AG08396 (cell line): ENCODE data around the gene TARBP2.
A peak's percentile ranks its signal among the peaks of the same experiment; 100 is the strongest.

Source experiments
- DNase-seq: peaks from one replicate; pipeline ENCODE4 v3.0.0; 2012; ENCODE audit warnings: low spot score, mixed read lengths

The TARBP2 gene

DNA sequence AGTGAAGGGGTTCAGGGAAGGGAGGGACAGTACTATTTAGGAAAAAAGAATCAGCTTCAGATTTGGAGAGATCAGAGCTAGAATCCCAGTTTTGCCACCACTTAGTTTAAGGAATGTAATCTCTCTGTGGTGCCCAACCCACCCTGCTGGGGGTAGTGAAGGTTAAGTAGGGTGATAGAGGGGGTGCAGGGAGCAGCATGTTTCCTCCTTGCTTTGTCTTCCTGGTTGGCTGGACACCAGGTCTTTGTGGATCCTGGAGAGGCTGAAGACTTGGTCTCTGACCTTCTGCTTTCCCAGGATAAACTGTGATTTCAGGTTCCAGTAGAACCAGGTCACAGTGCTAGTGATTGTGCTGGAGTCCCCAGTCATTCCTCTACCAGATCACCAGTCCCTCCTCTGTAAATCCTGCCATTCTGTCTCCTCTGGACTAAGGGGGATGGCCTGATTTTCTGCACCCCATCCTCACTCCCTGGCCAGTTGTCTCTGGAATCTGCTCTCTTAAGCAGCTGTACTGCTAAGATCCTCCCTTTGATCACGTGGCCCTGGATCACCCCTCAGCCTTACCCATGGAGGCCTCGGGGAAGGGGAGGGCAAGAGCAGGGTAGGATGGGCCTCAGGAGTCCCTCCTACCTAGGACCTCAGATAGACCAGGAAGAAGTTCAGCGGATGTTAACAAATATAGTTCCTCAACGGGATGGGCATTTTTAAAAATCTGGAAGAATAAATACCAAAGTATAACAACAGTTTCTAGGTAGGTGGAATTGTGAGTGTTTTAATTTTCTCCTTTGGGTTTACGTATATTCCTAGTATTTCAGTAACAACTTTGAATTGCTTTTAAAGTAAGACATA is 5.0 kb upstream of the TARBP2 start:
- DNase-seq, result peak; percentile 39

DNA sequence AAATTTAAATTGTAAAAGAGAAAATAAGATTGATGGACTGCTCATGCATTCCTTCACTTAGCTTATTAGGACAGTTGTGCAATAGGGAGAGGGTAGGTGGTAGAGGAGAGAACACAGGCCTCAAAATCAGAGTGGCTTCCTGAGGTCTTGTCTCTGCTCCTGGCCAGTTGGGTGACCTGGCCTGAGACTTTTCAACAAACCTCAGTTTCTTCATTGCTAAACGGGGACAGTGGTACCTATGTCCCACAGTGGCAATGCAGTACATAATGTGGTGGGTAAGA is 4.4 kb upstream of the TARBP2 start:
- no peak for DNase-seq

DNA sequence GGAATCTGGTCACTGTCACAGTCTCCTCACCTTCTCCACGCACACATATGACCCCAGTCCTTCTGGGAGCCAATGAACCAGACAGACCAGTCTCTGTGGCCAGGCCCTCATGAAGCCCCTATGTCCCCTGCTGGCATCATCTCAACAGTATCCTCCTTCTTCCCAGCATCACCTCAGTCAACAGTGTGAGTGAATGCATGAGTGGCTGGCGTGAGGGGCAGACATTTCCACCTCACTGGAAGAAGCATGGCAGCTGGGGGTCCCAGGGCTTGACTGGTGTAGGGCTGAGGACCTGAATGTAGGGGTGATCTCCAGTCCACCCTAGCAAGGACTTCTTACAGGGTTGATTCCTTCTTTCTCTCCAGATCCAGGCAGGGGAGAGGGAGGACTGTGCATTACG is 3.6 kb upstream of the TARBP2 start:
- DNase-seq, result no peak

DNA sequence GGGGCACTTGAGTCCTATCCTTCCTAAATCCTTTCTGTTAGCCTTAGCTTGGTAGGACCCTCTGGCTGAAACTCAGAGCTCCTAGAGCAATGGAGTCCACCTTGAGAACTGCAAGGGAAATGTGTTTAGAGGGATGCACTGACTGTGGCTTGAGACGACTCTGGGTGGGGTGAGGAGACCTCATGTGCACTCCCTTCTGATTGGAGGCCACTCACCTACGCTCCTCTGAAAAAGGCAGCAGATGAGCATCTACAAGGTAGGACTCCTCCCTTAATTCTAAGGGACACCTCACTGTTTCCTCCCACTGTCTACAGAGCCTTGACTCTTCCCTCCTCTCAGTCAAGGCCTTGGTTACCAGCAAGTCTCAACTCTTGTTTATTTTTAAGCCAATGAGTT is 2.9 kb upstream of the TARBP2 start:
- DNase-seq, result no peak

DNA sequence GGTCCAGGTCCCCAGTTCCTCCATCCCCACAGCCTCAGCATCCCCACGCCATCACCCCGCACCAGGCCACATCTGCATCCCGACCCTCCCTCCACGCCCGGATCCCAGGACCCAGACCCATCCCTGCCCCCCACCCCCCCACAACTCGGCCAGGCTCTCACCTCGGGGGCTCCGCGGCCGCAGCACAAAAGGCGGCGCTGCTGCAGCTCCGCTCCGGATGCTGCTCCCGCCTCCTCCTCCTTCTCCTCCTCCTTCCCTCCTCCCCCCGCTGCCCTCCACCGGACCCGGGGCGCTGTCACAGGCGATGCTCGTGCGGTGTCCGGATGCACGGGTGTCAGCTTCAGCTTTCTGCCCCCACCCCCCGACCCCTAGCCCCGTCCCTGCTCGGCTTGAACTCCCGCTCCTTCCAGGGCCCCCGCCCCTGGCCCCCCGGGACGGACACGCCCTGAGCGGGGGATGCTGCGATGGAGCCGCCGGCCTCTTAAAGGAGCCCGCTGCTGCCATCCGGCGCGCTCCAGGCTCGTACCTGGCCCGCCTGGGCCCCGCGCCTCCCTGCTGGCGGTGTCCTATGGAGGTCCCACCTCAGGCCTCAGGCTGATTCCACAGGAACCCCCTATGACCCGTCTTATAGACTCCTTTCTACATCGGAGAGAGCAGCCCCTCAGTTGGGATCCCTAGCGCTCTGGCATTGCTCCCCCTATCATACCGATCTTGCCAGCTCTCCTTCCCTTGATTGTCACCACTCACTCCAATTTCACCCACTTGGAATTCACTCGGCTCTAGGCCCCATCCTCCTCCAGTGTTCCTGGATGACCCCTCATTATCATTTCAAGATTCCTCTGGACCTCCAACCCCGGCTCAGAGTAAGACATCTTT is 1.6 kb upstream of the TARBP2 start, which contains the start of gene MAP3K12:
MAP3K12 (minus strand) TSS at position 193 of the 876 bp plus-strand sequence. CDS start 12,067 bp downstream, outside the sequence.
- peak; percentile 57 for DNase-seq

DNA sequence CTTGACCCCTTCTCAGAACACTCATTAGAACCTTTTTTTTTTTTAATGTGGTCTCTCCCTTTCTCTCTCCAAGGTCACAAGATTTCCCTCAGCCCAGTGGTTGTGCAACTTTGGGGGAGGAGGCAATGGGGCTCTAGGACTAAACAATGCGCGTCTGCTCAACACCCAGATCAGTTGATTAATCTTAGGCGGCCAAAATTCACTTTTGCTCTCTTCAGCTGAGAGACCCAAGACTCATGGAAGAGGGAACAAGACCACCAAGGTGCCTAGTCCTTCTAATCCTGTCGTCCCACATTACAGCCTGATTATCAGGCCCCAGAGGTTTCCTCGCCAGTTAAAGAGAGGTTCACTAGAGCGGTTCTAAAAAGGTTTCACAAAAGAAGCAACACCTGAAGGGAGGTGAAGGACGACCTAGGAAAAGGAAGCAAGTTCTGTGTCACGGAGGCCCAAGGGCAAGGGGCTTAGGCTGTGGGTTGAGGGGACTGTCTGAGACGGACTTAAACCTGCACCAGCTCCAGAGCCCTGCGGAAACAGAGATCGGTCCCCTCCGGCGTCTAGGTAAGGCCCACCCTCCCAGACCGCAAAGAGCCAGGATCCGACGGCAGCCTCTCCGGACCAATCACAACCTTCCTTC is 824 bp upstream of the TARBP2 start:
- peak; percentile 63 for DNase-seq

DNA sequence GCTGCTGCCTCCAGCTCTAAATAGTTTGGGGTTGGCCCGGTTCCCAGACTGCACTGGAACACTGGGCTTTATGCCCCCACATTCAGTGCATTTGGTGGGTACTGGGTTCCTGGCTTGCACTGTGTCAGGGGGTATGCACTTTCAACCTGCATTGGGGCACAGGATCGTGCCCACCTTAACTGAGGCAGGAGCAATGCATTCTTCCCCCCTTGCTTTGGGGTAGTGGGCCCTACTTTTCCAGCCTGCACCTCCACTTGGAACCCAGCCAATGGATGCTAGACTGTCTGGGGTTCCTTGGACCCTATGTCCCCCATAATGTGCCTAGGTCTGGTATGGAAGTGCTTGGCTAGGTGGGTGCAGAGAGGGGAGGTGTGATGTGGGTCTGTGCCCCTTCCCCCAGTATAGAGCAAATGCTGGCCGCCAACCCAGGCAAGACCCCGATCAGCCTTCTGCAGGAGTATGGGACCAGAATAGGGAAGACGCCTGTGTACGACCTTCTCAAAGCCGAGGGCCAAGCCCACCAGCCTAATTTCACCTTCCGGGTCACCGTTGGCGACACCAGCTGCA is 615 bp downstream of the TARBP2 start:
- no peak for DNase-seq

DNA sequence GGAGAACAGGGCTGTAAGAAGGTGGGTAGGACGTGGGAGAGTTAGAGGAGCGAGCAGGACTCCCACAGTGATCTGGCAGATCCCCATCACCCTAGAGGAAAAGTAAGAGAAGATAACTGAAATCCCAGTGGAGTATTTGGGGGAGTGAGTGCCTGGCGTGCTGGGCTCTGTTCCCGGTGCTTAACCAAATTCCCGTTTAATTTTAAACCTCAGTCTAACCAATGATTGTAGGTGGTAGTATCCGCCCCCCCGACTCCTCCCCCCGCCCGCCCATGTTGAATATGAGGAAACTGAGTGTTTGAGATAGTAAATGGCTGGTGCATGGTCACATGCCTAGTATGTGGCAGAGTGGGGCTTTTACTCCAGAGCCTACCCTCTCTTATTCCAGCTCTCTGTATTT is 1.2 kb downstream of the TARBP2 start:
- DNase-seq, result no peak

DNA sequence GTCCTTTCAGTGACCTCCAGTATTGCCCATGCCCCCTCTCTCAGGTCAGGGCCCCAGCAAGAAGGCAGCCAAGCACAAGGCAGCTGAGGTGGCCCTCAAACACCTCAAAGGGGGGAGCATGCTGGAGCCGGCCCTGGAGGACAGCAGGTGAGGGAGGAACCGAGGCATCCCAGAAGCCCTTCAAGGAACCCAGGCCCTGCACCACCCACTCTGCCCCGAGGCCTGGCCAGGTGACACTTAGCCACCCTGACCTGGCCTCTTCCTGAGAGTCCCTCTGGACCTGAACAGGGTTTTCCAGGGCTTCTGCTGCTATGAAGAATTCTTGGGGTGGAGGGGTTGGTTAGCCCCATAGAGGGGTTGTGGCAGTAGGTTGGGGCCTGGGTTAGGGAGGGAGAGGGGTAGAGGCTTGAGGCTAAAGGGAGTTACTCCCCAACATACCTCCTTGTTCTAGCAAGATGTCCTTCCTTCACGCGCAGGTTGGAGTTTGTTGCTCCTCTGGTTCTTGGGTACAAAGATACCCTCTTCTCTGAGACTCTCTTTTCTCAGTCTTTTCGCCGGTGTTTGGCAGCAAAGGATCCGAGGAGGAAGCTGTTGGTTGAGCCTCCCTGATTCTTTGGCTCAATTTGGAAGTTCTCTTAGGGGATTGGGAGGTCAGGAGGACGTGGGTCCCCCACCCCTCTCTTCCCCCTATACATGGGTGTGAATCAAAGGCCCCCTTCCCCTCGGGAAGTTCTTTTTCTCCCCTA is 2.1 kb downstream of the TARBP2 start:
- no peak for DNase-seq

DNA sequence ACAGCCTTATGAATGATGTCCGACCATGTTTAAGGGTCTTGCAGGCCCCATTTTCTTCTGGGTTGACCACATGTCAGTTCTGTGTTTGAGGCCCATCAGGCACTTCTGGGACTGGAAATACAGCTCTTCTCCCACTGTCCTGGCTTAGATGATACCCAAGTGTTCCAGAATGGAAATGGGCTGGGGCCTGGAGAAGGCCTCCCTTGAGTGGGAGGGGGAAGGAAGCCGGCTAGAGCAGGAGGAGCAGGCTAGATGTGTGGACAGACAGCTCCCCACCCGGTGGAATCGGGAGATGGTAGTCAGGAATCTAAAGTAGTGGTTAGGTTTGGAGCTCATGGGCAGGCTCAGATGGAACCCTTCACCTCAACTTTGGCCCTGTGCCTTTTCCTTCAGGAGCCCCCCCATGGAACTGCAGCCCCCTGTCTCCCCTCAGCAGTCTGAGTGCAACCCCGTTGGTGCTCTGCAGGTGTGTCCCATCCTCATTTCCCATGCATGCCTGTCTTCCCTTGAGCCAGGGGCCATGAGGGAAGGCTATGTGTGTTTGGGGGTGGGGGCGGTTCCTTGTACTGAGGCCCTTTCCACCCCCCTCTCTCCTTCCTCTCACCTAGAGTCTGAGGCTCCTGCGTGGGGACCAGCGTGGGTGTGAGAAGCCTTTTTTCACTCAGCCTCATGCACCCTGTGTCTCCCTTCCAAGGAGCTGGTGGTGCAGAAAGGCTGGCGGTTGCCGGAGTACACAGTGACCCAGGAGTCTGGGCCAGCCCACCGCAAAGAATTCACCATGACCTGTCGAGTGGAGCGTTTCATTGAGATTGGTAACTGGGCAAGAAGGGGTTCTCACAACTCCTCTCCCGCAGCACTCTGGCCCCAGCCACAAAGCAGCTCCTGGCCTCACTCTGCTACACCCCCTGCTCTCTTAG is 3.2 kb downstream of the TARBP2 start:
- no peak for DNase-seq

DNA sequence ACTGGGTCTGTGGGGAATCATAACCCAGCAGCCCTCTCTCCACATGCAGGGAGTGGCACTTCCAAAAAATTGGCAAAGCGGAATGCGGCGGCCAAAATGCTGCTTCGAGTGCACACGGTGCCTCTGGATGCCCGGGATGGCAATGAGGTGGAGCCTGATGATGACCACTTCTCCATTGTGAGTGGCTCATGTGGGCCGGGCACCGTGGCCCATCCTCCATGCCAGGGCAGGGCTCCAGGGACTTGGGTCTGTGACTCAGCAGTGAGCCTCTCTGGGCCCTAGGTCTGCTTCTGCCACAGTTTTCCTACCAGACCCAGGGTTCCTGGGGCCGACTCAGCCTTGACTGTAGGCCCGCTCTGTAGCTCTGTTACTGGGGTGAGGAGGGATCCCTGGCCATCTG is 4.0 kb downstream of the TARBP2 start:
- DNase-seq, result peak; percentile 55

DNA sequence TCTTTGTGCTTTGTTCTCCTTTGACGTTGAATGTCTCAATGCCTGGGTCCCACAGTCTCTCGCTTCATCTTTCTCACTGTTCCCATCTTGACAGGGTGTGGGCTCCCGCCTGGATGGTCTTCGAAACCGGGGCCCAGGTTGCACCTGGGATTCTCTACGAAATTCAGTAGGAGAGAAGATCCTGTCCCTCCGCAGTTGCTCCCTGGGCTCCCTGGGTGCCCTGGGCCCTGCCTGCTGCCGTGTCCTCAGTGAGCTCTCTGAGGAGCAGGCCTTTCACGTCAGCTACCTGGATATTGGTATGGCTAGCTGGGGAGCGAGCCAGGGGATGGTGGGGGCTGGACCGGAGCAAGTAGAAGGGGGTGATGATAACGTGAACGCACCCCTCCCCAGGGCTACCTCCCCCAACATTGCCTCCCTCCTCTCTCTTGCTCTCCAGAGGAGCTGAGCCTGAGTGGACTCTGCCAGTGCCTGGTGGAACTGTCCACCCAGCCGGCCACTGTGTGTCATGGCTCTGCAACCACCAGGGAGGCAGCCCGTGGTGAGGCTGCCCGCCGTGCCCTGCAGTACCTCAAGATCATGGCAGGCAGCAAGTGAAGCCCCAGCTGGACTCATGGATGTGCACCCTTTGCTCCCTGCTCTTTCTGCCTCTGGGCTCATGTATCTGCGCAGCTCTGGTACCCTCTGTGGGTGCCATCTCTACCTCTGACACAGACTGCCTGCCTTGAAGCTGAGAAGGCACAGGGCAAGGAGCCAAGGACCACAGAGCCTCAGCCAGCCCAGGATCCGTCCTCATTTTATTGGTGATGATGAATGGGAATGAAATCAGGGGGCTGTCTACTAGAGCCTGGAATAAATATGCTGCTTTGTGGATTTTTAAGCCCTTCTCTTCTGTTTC is 4.7 kb downstream of the TARBP2 start:
- no peak for DNase-seq

DNA sequence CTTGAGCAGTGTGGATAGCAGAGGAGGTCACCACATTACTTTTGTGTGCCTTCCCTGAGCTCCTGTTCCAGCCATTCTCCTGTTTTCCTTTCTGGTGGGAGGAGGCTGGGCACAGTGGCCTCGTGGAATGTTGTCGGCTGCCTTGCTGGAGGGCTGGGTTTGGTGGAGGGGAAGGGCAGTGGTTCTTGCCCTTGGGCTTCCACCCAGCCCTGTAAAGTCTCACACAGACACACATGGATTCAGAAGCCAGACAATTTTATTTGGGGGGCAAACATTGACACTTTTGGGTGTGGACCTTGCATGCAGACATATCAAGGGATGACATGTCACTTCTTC is 5.3 kb downstream of the TARBP2 start:
- no peak for DNase-seq

DNA sequence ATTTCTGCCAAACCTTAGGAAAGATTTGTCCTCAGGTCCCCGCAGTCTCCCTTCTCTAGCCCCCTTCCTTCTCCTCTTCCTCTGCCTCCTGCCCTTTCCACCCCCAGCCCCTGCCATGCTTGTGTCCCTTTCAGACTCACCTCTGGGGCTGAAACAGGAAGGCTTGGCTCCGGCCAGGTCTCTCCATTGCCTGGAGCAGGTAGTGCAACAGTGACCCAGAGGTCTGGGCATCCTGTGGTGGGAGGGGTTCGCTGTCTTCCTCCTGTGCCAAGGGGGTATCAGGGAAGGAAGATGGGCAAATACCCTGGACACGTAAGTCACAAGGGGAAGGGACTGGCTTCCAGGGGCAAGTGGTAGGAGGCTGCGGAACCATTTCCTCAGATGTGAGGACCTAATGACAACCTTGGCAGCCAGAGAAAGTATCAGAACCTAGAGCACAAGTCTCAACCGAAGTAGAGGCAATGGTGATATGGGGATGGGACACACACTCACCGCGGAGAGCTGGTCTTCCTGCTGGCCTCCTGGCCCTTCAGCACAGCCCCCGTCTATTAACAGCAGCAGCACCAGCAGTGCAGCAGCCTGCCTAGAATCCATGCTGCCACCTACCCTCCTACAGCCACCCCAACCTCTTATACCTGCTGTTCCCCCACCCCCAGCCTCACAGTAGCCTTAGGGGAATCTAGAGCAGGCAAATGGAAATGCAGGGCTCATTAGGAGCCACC is 6.0 kb downstream of the TARBP2 start, which contains the start of gene NPFF:
NPFF (minus strand) TSS at position 604 of the 722 bp plus-strand sequence; CDS start at position 594, 10 bp downstream.
- no peak for DNase-seq

DNA sequence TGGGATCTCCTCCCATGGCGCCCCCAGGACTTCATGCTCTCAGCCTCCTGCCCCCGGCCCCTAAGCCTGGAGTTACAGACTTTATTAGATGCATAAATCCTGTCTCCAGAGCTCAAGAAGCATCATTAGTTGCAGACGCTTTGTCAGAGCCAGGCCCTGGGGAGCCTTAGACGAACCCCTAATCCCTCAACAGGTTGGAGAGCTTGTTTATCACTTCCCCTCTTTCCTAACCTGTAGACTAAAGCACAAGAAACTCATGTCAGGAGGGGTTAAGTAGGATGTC is 6.5 kb downstream of the TARBP2 start:
- no peak for DNase-seq

DNA sequence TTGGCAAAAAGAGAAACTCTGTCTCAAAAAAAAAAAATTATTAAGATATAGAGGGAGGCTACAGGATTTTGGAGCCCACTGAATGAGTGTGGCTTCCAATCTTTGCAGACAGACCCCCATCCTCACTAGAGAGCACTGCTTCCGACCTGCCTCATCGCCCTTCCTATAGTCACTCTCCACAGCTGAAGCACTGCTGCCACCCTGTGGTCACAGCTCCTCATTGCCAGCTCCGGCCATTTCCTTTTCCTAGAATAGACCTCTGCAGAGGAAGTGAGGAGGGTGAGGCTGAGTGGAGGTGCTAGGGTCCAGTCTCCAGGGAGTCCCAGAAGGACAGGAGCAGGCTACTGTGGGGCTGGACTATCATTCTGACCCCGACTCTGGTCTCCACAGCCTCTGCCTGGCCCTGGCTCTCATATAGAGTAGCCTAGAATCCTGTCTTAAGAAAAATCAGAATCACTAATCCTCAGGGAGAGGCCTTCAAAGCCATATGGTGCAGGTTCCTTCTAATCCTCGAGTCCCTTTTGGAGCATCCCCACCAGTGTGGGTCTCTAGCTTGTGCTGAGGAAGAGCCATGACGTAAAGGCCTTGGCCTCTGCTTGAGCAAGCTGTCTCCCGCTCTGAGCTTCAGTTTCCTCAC is 7.6 kb downstream of the TARBP2 start:
- DNase-seq, result peak; percentile 77

DNA sequence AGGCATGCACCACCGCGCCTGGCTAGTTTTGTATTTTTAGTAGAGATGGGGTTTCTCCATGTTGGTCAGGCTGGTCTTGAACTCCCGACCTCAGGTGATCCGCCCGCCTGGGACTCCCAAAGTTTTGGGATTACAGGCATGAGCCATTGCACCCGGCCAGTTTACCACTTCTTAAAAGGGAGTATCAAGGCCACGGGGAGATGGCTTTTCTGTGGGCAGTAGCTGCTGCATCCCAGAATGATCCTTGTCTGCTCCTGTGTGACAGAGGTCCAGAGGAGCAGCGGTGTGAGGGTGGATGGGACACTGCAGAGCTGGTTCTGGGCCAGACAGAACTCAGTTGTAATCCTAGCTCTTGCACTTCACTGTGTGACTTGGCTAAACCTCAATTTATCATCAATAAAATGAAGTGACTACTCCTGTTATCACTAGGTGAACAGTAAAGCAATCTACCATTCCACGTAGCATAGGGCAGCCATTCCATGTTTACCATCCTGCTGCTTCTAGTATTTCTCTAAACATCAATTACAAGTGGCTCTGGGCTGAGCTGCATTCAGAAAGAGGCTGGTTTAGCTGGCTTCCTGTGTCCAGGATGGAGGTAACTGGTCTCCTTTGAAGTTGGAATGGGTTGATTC is 9.2 kb downstream of the TARBP2 start:
- no peak for DNase-seq
